B cell (primary cell): ENCODE results near the gene SRGAP1. TPM values are rescaled to one million over a fixed set of nuclear protein-coding genes. Genes with fewer than 3 reads are reported as not detected.

Experiments used
- ATAC-seq: fragments of 200-7000 bp; cut with Tn5 transposase; one replicate; pipeline ENCODE4 v1.10.0; 2021; ENCODE audit warnings: low read depth, mild to moderate bottlenecking, moderate number of reproducible peaks, moderate library complexity
- CTCF ChIA-PET: fragments of 350-600 bp; sonication (Branson Sonifier 250); formaldehyde crosslinking; loops from one replicate; lab custom pipeline; 2021; ENCODE audit warnings: antibody characterized with exemption, inconsistent platforms; lab: Charles Lee
- POLR2A ChIA-PET: fragments of 350-600 bp; sonication (Branson Sonifier 250); formaldehyde crosslinking; loops from one replicate; lab custom pipeline; 2021; ENCODE audit warnings: antibody characterized with exemption; lab: Charles Lee
- DNase-seq: peaks from one replicate; pipeline ENCODE4 v3.0.0; 2013
- H2AFZ ChIP-seq: 2 replicates; pipeline ENCODE4 v1.6.1; 2012; ENCODE audit warnings: mild to moderate bottlenecking, low read depth, low read length; ENCODE audit not compliant: insufficient read depth, poor library complexity, severe bottlenecking
- H3K27ac ChIP-seq, 2 donors: 1 replicate in 1 of 2; 2 replicates in 1 of 2; pipeline ENCODE4 v1.5.1; 2012 to 2013; ENCODE audit warnings: low read length in 2 of 2, mild to moderate bottlenecking in 2 of 2, moderate library complexity in 1 of 2
- H3K27me3 ChIP-seq, 4 experiments: fragments of 200-600 bp in 1 of 4; sonication (generic) in 1 of 4; replicated peaks in 1 of 4; 1 replicate in 2 of 4; 2 replicates in 2 of 4; pipeline versions ENCODE4 v1.6.1 to v1.7.0; 2013 to 2016; ENCODE audit warnings: low read length in 3 of 4, mild to moderate bottlenecking in 2 of 4, mixed read lengths in 1 of 4, moderate library complexity in 1 of 4; ENCODE audit not compliant: insufficient read depth in 4 of 4, control insufficient read depth in 3 of 4; ENCODE audit errors: control extremely low read depth in 1 of 4
- H3K36me3 ChIP-seq, 2 experiments: replicated peaks in 1 of 2; 1 replicate in 1 of 2; 2 replicates in 1 of 2; pipeline versions ENCODE4 v1.6.1 to v1.7.1; 2013; ENCODE audit warnings: low read length in 1 of 2; ENCODE audit not compliant: insufficient read depth in 2 of 2, control insufficient read depth in 1 of 2; ENCODE audit errors: control extremely low read depth in 1 of 2, extremely low read depth in 1 of 2
- H3K4me1 ChIP-seq, 2 donors: fragments of 200-600 bp in 1 of 2; sonication (generic) in 1 of 2; 1 replicate in 1 of 2; 2 replicates in 1 of 2; pipeline versions ENCODE4 v1.5.1 to v1.6.1; 2013 to 2017; ENCODE audit warnings: low read length in 2 of 2; ENCODE audit not compliant: control insufficient read depth in 2 of 2, insufficient read depth in 2 of 2
- H3K4me2 ChIP-seq: replicated peaks from 2 replicates; pipeline ENCODE3; 2012; ENCODE audit warnings: mild to moderate bottlenecking, low read depth, low read length; ENCODE audit not compliant: poor library complexity, severe bottlenecking
- H3K4me3 ChIP-seq, 5 experiments: fragments of 200-600 bp in 1 of 5; sonication (generic) in 1 of 5; 1 replicate in 3 of 5; 2 replicates in 2 of 5; pipeline versions ENCODE4 v1.5.1 to v1.7.0; 2011 to 2016; ENCODE audit warnings: low read length in 4 of 5, mild to moderate bottlenecking in 4 of 5, low read depth in 2 of 5, control low read depth in 1 of 5, moderate library complexity in 1 of 5; ENCODE audit not compliant: insufficient read depth in 1 of 5; ENCODE audit errors: control extremely low read depth in 1 of 5, extremely low read depth in 1 of 5
- H3K79me2 ChIP-seq: fragments of 200-600 bp; sonication (generic); one replicate; pipeline ENCODE4 v1.6.0; 2016; ENCODE audit warnings: low read length; ENCODE audit not compliant: control insufficient read depth, insufficient read depth
- H3K9ac ChIP-seq: fragments of 200-600 bp; sonication (generic); 2 replicates; pipeline ENCODE4 v1.6.1; 2017; ENCODE audit warnings: mild to moderate bottlenecking, low read length, moderate library complexity
- H3K9me3 ChIP-seq, 3 donors: one replicate each; pipeline versions ENCODE4 v1.6.1 to v1.7.1; 2013; ENCODE audit warnings: low read length in 2 of 3; ENCODE audit not compliant: control insufficient read depth in 2 of 3, insufficient read depth in 1 of 3; ENCODE audit errors: control extremely low read depth in 1 of 3
- H4K20me1 ChIP-seq: 2 replicates; pipeline ENCODE4 v1.6.0; 2012; ENCODE audit warnings: mild to moderate bottlenecking, low read length; ENCODE audit not compliant: insufficient read depth, control insufficient read depth, poor library complexity, severe bottlenecking
- H3K27ac Mint-ChIP-seq: one replicate; pipeline ENCODE4 v1.8.0; 2021; ENCODE audit warnings: mixed read lengths
- H3K27me3 Mint-ChIP-seq: one replicate; pipeline ENCODE4 v1.8.0; 2021; ENCODE audit warnings: mixed read lengths
- H3K4me1 Mint-ChIP-seq: one replicate; pipeline ENCODE4 v1.8.0; 2021; ENCODE audit warnings: mixed read lengths
- H3K4me3 Mint-ChIP-seq: one replicate; pipeline ENCODE4 v1.8.0; 2021; ENCODE audit warnings: mixed read lengths
- H3K9me3 Mint-ChIP-seq: one replicate; pipeline ENCODE4 v1.8.0; 2022; ENCODE audit warnings: mixed read lengths; ENCODE audit not compliant: insufficient read depth
- CTCF ChIP-seq: fragments of 200-600 bp; IDR thresholded peaks from one replicate; pipeline ENCODE4 v1.8.0; 2022; ENCODE audit warnings: antibody characterized with exemption, mild to moderate bottlenecking
- EZH2 ChIP-seq: IDR thresholded peaks from 2 replicates; pipeline ENCODE4 v1.6.1; 2012; ENCODE audit warnings: borderline replicate concordance, low read depth, mild to moderate bottlenecking, moderate library complexity, low read length; ENCODE audit not compliant: insufficient read depth, poor library complexity, severe bottlenecking
- WGBS: methylation state at CpG from one replicate; pipeline ENCODE4 v1.1.5; 2013; ENCODE audit warnings: missing lambda C conversion rate; ENCODE audit not compliant: insufficient coverage; 5-methylcytosine and 5-hydroxymethylcytosine counted together
- intact Hi-C: fragments of 100-400 bp; cut with micrococcal nuclease; formaldehyde crosslinking; loops from one replicate; pipeline ENCODE4 v1.10.0; 2022
- polyA plus RNA-seq: library from polyadenylated mRNA; depleted of rRNA; stranded (reverse); fragments of >200 nt; gene quantifications from 2 replicates; pipeline ENCODE4 v1.2.3, GENCODE V29; 2012
- total RNA-seq, 2 donors: library from RNA; stranded (reverse); fragments of 120-200 nt in 1 of 2; gene quantifications; 1 replicate in 1 of 2; 2 replicates in 1 of 2; pipeline versions ENCODE4 v1.2.3 to v1.2.4, GENCODE V29; 2013 to 2022

SRGAP1 gene
- total and polyA plus RNA-seq, 2 donors (not counting 1 experiment from before 2014, with no cell fraction given): under 0.01 to 0.22 TPM

- 79% methylated on average over 4 of the region's 10 CpGs for WGBS
- no peaks in the 10 kb centered on the region for H3K9me3 ChIP-seq
- H3K36me3 ChIP-seq: no peaks in the 10 kb centered on the region
- intact Hi-C loops: no loop called here
- no peak overlapping the region for H3K9ac ChIP-seq
- H3K79me2 ChIP-seq: no peaks in the 10 kb centered on the region
- Mint-ChIP-seq H3K9me3 (no peaks in the 10 kb centered on the region), H3K27me3 (no peaks in the 10 kb centered on the region), H3K4me1 (peaks cover 2% of the 10 kb centered on the region), H3K4me3 (no peak overlapping the region), H3K27ac (no peak overlapping the region)
- H2AFZ ChIP-seq: no peak overlapping the region
- ChIA-PET POLR2A (no interaction called here), CTCF (no interaction called here)
- no peak for DNase-seq
- no peaks in the 10 kb centered on the region for H3K27me3 ChIP-seq
- no peak for TF ChIP-seq EZH2
- TF ChIP-seq CTCF: no peak
- no peak for ATAC-seq
- no peak overlapping the region for H3K27ac ChIP-seq
- H3K4me1 ChIP-seq: peaks cover 0 to 3% of the 10 kb centered on the region in 2 donors
- H3K4me2 ChIP-seq: no peak overlapping the region
- H3K4me3 ChIP-seq: no peak overlapping the region
- H4K20me1 ChIP-seq: no peaks in the 10 kb centered on the region
Measured at GRCh38 chr12:63917864-63918799, 73.6 kb downstream of the SRGAP1 start.

GRCh38 chr12:63918800-63919300 is 74.3 kb downstream of the SRGAP1 start:
- H3K4me1 Mint-ChIP-seq: peaks cover 2% of the 10 kb centered on the region
- H3K27me3 ChIP-seq: no peaks in the 10 kb centered on the region
- TF ChIP-seq EZH2 (no peak), CTCF (no peak)
- DNase-seq: no peak
- WGBS: 99% methylated on average over 5 of the region's 6 CpGs
- peaks cover 0 to 3% of the 10 kb centered on the region in 2 donors for H3K4me1 ChIP-seq
- H2AFZ ChIP-seq: no peak overlapping the region
- CTCF ChIA-PET: no interaction called here
- no peaks in the 10 kb centered on the region for H4K20me1 ChIP-seq
- no peak overlapping the region for H3K9ac ChIP-seq
- no peak overlapping the region for H3K27ac Mint-ChIP-seq
- H3K4me3 ChIP-seq: no peak overlapping the region
- no peak for ATAC-seq
- H3K9me3 ChIP-seq: no peaks in the 10 kb centered on the region
- H3K79me2 ChIP-seq: no peaks in the 10 kb centered on the region
- POLR2A ChIA-PET: no interaction called here
- H3K27ac ChIP-seq: no peak overlapping the region
- H3K4me2 ChIP-seq: no peak overlapping the region
- intact Hi-C loops: no loop called here
- no peaks in the 10 kb centered on the region for H3K27me3 Mint-ChIP-seq
- H3K9me3 Mint-ChIP-seq: no peaks in the 10 kb centered on the region
- no peak overlapping the region for H3K4me3 Mint-ChIP-seq
- no peaks in the 10 kb centered on the region for H3K36me3 ChIP-seq
